ENCODE measurements around the gene MTRFR.
"Not testable (repeated sequence)": the region's sequence is repeated elsewhere in the genome, so short reads cannot be mapped to it uniquely, and the experiment has no call there.

Gene MTRFR

DNA sequence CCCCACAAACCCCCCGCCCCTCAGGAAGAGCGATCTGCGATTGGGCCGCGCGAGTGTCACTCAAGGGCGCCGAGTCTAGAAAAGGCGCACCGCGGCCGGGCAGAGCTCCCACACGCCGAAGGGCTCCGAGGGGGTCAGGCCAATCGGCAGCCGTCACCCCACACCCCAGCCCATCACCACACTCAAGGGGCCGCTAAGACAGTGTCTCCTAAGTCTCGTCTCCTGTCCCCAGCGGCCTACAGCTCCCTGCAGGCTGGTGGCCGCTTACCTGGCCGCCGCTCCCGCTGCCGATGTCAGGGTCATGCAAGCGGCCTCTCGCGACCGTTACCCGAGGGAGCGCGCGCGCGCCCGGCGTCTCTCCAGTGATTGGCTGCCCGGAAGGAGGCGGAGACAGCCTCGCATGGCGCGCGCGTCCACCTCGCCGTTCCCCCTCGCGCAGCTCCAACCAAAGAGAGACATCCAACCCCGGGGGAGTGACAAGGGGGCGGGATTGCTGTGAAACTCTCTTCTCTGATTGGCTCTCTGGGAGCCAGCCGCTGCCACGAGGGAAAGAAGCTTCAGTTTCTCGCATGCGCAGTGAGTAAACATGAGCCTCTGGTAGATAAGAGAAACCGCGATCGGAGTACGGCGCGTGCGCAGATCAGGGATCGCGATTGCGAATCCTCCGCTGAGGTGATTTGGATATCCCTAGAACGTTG, at the start of gene MTRFR, which contains the start of gene MPHOSPH9:
Gene MTRFR, plus strand, starts transcription at position 630 of the 698 bp plus-strand sequence. CDS start 20,239 bp downstream, outside the sequence.
Gene MPHOSPH9, minus strand, starts transcription at position 335 of the 698 bp plus-strand sequence. CDS start 2,777 bp downstream, outside the sequence.
- peak; percentile 100 for DNase-seq (ENCODE audit: low read depth)
- TF ChIP-seq, protein P1, sequence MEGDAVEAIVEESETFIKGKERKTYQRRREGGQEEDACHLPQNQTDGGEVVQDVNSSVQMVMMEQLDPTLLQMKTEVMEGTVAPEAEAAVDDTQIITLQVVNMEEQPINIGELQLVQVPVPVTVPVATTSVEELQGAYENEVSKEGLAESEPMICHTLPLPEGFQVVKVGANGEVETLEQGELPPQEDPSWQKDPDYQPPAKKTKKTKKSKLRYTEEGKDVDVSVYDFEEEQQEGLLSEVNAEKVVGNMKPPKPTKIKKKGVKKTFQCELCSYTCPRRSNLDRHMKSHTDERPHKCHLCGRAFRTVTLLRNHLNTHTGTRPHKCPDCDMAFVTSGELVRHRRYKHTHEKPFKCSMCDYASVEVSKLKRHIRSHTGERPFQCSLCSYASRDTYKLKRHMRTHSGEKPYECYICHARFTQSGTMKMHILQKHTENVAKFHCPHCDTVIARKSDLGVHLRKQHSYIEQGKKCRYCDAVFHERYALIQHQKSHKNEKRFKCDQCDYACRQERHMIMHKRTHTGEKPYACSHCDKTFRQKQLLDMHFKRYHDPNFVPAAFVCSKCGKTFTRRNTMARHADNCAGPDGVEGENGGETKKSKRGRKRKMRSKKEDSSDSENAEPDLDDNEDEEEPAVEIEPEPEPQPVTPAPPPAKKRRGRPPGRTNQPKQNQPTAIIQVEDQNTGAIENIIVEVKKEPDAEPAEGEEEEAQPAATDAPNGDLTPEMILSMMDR (conservative IDR thresholded peaks at IDR 0.05; ENCODE audit: low read depth, low read length) = no peak
- peak within 1 kb of the TSS; percentile 98 for H3K4me3 ChIP-seq (ENCODE audit: low read depth, low read length)

DNA sequence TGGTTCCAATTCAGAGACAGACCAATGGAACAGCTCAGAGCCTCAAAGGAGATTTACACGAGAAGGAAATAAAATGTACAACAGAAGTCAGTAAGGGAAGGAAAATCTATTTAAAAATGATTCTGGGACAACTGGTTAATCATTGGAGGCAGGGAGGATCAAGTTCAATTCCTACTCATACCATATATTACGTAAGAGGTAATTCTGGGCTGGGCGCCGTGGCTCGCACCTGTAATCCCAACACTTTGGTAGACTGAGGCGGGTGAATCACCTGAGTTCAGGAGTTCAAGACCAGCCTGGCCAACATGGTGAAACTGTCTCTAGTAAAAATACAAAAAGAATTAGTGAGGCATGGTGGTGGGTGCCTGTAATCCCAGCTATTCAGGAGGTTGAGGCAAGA, 45.6 kb upstream of the MTRFR start:
- H3K4me3 ChIP-seq (ENCODE audit: low read depth, low read length) = no peak overlapping the region
- TF ChIP-seq, protein P1 (conservative IDR thresholded peaks at IDR 0.05; ENCODE audit: low read depth, low read length) = no peak
- no peak for DNase-seq (ENCODE audit: low read depth)

DNA sequence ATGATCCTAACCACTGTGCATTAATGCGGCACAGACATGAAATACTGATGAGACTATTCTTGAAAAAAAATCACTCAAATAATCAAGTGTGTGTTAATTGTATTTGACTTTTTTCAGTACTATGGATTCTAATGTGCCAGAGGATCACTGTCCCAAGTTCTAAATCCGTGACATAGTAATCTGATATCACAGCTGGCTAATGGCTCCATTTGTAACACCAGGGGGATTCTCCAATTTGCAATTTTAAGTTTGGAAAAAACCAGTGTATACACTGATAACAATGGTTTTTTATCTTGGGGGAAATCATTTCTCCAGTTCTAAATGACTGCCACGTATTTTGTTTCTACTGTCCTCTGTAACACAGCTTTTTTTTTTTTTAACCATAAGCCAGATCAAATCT, 33.3 kb upstream of the MTRFR start:
- TF ChIP-seq, protein P1 (conservative IDR thresholded peaks at IDR 0.05; ENCODE audit: low read depth, low read length) = no peak
- no peak overlapping the region for H3K4me3 ChIP-seq (ENCODE audit: low read depth, low read length)
- DNase-seq (ENCODE audit: low read depth) = no peak

DNA sequence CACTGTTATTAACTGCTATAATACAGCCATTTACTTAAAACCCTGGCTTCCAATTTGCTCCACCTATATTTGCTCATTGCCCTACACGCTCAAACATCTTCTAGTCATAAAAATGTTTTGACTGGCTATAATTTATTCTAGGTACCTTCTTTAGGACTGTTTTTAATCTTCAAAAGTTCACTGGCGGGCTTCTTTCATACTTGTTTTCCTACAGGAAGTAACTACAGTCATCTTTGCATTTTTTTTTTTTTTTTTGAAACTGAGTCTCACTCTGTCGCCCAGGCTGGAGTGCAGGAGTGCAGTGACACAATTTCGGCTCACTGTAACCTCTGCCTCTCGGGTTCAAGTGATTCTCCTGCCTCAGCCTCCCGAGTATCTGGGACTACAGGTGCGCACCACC, 32.8 kb upstream of the MTRFR start:
- TF ChIP-seq, protein P1 (conservative IDR thresholded peaks at IDR 0.05; ENCODE audit: low read depth, low read length) = no peak
- no peak for DNase-seq (ENCODE audit: low read depth)

DNA sequence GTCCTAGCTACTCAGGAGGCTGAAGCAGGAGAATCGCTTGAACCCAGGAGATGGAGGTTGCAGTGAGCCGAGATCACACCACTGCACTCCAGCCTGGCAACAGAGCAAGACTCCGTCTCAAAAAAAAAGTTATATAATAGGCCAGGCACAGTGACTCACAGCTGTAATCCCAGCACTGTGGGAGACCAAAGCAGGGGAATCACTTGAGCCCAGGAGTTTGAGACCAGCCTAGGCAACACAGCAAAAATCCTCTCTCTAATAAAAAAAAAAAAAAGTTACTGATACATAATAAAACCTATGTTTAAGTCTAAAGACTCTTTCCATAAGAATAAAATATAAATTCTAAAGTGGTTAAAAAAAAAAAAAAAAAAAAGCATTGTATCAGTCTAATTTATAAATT, 26.4 kb upstream of the MTRFR start:
- DNase-seq (ENCODE audit: low read depth) = peak; percentile 42
- not testable (repeated sequence) for H3K4me3 ChIP-seq (ENCODE audit: low read depth, low read length)

More for the DNA sequence above, 32.8 kb upstream of the MTRFR start:
- no peak overlapping the region for H3K4me3 ChIP-seq (ENCODE audit: low read depth, low read length)

DNA sequence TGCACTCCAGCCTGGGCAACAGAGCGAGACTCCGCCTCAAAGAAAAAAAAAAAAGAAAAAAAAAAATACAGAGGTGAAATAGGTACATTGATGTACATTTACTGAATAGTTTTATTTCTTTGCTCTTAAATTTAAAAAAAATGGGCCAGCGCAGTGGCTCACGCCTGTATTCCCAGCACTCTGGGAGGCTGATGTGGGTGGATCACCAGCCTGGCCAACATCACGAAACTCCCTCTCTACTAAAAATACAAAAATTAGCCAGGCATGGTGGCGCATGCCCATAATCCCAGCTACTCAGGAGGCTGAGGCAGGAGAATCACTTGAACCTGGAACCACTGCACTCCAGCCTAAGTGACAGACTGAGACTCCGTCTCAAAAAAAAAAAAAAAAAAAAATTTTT, 25.4 kb upstream of the MTRFR start:
- not testable (repeated sequence) for H3K4me3 ChIP-seq (ENCODE audit: low read depth, low read length); DNase-seq (ENCODE audit: low read depth)

DNA sequence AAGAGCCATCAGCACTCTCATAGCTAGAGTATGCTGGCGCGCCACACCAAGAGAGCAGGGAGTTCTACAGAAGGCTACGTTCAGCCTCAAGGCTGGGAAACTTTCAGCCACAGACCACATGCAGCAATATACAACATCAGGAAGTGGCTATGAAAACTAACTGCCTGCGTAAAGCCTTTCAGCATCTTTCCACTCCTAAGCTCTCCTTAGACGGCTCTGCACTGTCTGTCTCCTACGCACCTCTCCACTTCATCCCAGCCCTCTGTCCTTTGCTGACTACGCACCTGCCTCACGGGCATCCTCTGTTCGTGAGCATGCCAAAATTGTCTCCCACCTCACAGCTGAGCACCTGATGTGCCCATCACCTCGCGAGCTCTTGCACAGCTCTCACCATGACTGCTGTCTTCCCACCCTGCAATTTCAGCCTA, 10.0 kb upstream of the MTRFR start:
- DNase-seq (ENCODE audit: low read depth) = no peak
- no peak overlapping the region for H3K4me3 ChIP-seq (ENCODE audit: low read depth, low read length)
- TF ChIP-seq, protein P1 (conservative IDR thresholded peaks at IDR 0.05; ENCODE audit: low read depth, low read length) = no peak

DNA sequence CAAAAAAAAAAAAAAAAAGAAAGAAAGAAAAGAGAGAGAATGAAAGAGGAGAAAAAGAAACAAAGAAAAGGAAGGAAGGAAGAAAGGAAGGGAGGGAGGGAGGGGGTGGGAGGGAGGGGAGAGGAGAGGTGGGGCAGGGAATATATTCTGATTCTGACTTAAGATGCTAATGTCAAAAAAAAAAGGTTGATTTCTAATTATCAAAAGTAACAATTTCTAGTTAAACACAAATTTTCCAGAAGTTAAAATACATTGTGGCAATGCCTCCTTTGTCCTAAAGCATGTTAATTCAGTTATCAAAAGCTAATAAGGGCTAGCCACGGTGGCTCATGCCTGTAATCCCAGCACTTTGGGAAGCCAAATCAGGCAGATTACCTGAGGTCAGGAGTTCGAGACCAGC, 7.8 kb upstream of the MTRFR start:
- DNase-seq (ENCODE audit: low read depth) = no peak
- TF ChIP-seq, protein P1 (conservative IDR thresholded peaks at IDR 0.05; ENCODE audit: low read depth, low read length) = no peak
- H3K4me3 ChIP-seq (ENCODE audit: low read depth, low read length) = no peak overlapping the region

Data from choroid plexus epithelial cell (primary cell).